GM23338 (cell line): ENCODE data around the gene NHLRC4. TPM values are rescaled to one million over a fixed set of nuclear protein-coding genes. Genes with fewer than 3 reads are reported as not detected.

ENCODE experiments used
- ATAC-seq: fragments of 200-7000 bp; cut with Tn5 transposase; 3 replicates; pipeline ENCODE4 v1.9.1; 2020
- DNase-seq: peaks from one replicate; pipeline ENCODE4 v3.0.0-alpha.2; 2015; ENCODE audit warnings: low spot score
- H2AFZ ChIP-seq: fragments of 200-600 bp; sonication (generic); 2 replicates; pipeline ENCODE4 v1.8.0; 2016; ENCODE audit warnings: antibody characterized with exemption, mild to moderate bottlenecking, moderate library complexity
- H3F3A ChIP-seq: fragments of 200-600 bp; sonication (generic); replicated peaks from 2 replicates; pipeline ENCODE4 v1.8.0; 2017; ENCODE audit warnings: antibody characterized with exemption, mixed run types, low read depth
- H3K27ac ChIP-seq: fragments of 200-600 bp; sonication (generic); 2 replicates; pipeline ENCODE4 v1.6.1; 2016; ENCODE audit warnings: low read depth
- H3K27me3 ChIP-seq: fragments of 200-600 bp; sonication (generic); 2 replicates; pipeline ENCODE4 v1.8.0; 2016; ENCODE audit warnings: mild to moderate bottlenecking, mixed run types, moderate library complexity; ENCODE audit not compliant: insufficient read depth
- H3K36me3 ChIP-seq: fragments of 200-600 bp; sonication (generic); 2 replicates; pipeline ENCODE4 v1.8.0; 2016; ENCODE audit warnings: mild to moderate bottlenecking; ENCODE audit not compliant: insufficient read depth
- H3K4me1 ChIP-seq: fragments of 200-600 bp; sonication (generic); 2 replicates; pipeline ENCODE4 v1.8.0; 2016; ENCODE audit warnings: mild to moderate bottlenecking, moderate library complexity; ENCODE audit not compliant: insufficient read depth
- H3K4me2 ChIP-seq: fragments of 200-600 bp; sonication (generic); 2 replicates; pipeline ENCODE4 v1.7.1; 2017; ENCODE audit warnings: mixed run types
- H3K4me3 ChIP-seq: fragments of 200-600 bp; sonication (generic); 2 replicates; pipeline ENCODE4 v1.6.1; 2016; ENCODE audit warnings: mixed run types
- H3K79me2 ChIP-seq: fragments of 200-600 bp; sonication (generic); replicated peaks from 2 replicates; pipeline ENCODE4 v1.8.0; 2017; ENCODE audit warnings: mild to moderate bottlenecking; ENCODE audit not compliant: insufficient read depth
- H3K9me2 ChIP-seq: fragments of 200-600 bp; sonication (generic); 2 replicates; pipeline ENCODE4 v1.8.0; 2017; ENCODE audit not compliant: insufficient read depth
- H4K20me1 ChIP-seq: fragments of 200-600 bp; sonication (generic); replicated peaks from 2 replicates; pipeline ENCODE4 v1.8.0; 2017; ENCODE audit warnings: mild to moderate bottlenecking; ENCODE audit not compliant: insufficient read depth
- H3K27ac Mint-ChIP-seq: 2 replicates; pipeline ENCODE4 v1.8.0; 2020; ENCODE audit warnings: inconsistent platforms, mild to moderate bottlenecking, moderate library complexity, mixed read lengths
- H3K27me3 Mint-ChIP-seq: 3 replicates; pipeline ENCODE4 v1.8.0; 2022; ENCODE audit warnings: low read depth, mild to moderate bottlenecking, moderate library complexity, mixed read lengths, inconsistent platforms; ENCODE audit not compliant: insufficient read depth, poor library complexity
- H3K36me3 Mint-ChIP-seq: 3 replicates; pipeline ENCODE4 v1.8.0; 2021; ENCODE audit warnings: low read depth, mild to moderate bottlenecking, inconsistent platforms, moderate library complexity, mixed read lengths
- H3K4me1 Mint-ChIP-seq: 3 replicates; pipeline ENCODE4 v1.8.0; 2020; ENCODE audit warnings: mild to moderate bottlenecking, inconsistent platforms, mixed read lengths
- H3K4me3 Mint-ChIP-seq: 3 replicates; pipeline ENCODE4 v1.8.0; 2021; ENCODE audit warnings: moderate library complexity, mild to moderate bottlenecking, inconsistent platforms, mixed read lengths
- H3K9me3 Mint-ChIP-seq: 3 replicates; pipeline ENCODE4 v1.8.0; 2020; ENCODE audit warnings: moderate library complexity, mild to moderate bottlenecking, inconsistent platforms, mixed read lengths
- CTCF ChIP-seq, 2 experiments: fragments of 200-600 bp in 1 of 2; sonication (generic) in 1 of 2; conservative IDR thresholded peaks; 2 replicates each; pipeline versions ENCODE4 v1.5.1 to v1.6.1; 2016 to 2017; ENCODE audit warnings: antibody characterized with exemption in 2 of 2, low read depth in 2 of 2, mild to moderate bottlenecking in 2 of 2, moderate library complexity in 1 of 2
- ETS1 ChIP-seq: IDR thresholded peaks from 2 replicates; pipeline ENCODE4 v1.6.1; 2016; ENCODE audit warnings: antibody characterized with exemption
- EZH2 ChIP-seq: fragments of 200-600 bp; sonication (generic); IDR thresholded peaks from one replicate; pipeline ENCODE4 v1.8.0; 2017; ENCODE audit warnings: antibody characterized with exemption, mild to moderate bottlenecking, low read depth; ENCODE audit not compliant: unreplicated experiment
- JUNB ChIP-seq: IDR thresholded peaks from one replicate; pipeline ENCODE4 v1.6.1; 2016; ENCODE audit warnings: antibody characterized with exemption; ENCODE audit not compliant: unreplicated experiment
- NANOG ChIP-seq: IDR thresholded peaks from 2 replicates; pipeline ENCODE4 v1.6.1; 2016; ENCODE audit warnings: antibody characterized with exemption, borderline replicate concordance
- POLR2AphosphoS5 ChIP-seq: IDR thresholded peaks from 2 replicates; pipeline ENCODE4 v1.6.1; 2016; ENCODE audit warnings: antibody characterized with exemption, low read depth
- REST ChIP-seq: IDR thresholded peaks from one replicate; pipeline ENCODE4 v1.6.1; 2018; ENCODE audit warnings: antibody characterized with exemption; ENCODE audit not compliant: unreplicated experiment
- STAT1 ChIP-seq: IDR thresholded peaks from one replicate; pipeline ENCODE4 v1.6.1; 2016; ENCODE audit warnings: antibody characterized with exemption; ENCODE audit not compliant: unreplicated experiment
- ZNF114 ChIP-seq: fragments of 250-450 bp; sonication (Bioruptor Pico); IDR thresholded peaks from 2 replicates; pipeline ENCODE4 v1.5.0; 2020; ENCODE audit warnings: mild to moderate bottlenecking, moderate library complexity
- ZNF331 ChIP-seq: fragments of 250-450 bp; sonication (Bioruptor Pico); IDR thresholded peaks from 2 replicates; pipeline ENCODE4 v1.5.0; 2020; ENCODE audit warnings: low read depth, mild to moderate bottlenecking, moderate library complexity
- polyA plus RNA-seq: library from polyadenylated mRNA; unstranded; fragments of >200 nt; fragmentation: Nextera tagmentation; extraction: Ambion mirVana; gene quantifications from 2 replicates; pipeline ENCODE4 v1.2.1, GENCODE V29; 2016
- total RNA-seq: library from RNA; depleted of rRNA; stranded (reverse); fragments of >200 nt; shearing (Covaris generic); gene quantifications from 2 replicates; pipeline ENCODE4 v1.2.3, GENCODE V29; 2014

Gene NHLRC4
- total and polyA plus RNA-seq, 2 experiments from 2014 or later = 0.47 to 0.80 TPM

- Histone ChIP-seq H4K20me1 (peaks cover 20% of the 10 kb centered on the region), H2AFZ (no peak overlapping the region), H3F3A (no peaks in the 10 kb centered on the region), H3K79me2 (peaks cover 53% of the 10 kb centered on the region), H3K4me1 (no peaks in the 10 kb centered on the region), H3K27me3 (no peaks in the 10 kb centered on the region), H3K4me2 (no peak overlapping the region), H3K27ac (no peak overlapping the region), H3K36me3 (no peaks in the 10 kb centered on the region), H3K4me3 (no peak overlapping the region), H3K9me2 (no peaks in the 10 kb centered on the region)
- H3K36me3 Mint-ChIP-seq = peaks cover 6% of the 10 kb centered on the region
- DNase-seq (no peak), ATAC-seq (peak; percentile 18)
- no peaks in the 10 kb centered on the region for H3K4me1 Mint-ChIP-seq
- H3K9me3 Mint-ChIP-seq = peaks cover 4% of the 10 kb centered on the region; the same call in 1 of the 3 replicates
- H3K27ac Mint-ChIP-seq = no peak overlapping the region
- no peak for TF ChIP-seq REST
- no peak for TF ChIP-seq JUNB
- no peak for TF ChIP-seq ZNF331 (CRISPR knock-in tag)
- TF ChIP-seq STAT1 = no peak
- peak in 1 of 2 experiments; percentile 31; a peak in 2 of 4 replicates for TF ChIP-seq CTCF (conservative IDR thresholded peaks at IDR 0.05; ENCODE audit: low read depth in 2 of 2)
- H3K4me3 Mint-ChIP-seq = no peak overlapping the region
- H3K27me3 Mint-ChIP-seq = no peaks in the 10 kb centered on the region
Measured at GRCh38 chr16:537415-538335, 29.1 kb upstream of the NHLRC4 start.

GRCh38 chr16:539901-540530 is 26.8 kb upstream of the NHLRC4 start:
- Mint-ChIP-seq H3K27ac (no peak overlapping the region), H3K9me3 (peaks cover 4% of the 10 kb centered on the region; the same call in 1 of the 3 replicates), H3K4me1 (no peaks in the 10 kb centered on the region), H3K27me3 (peaks cover 2% of the 10 kb centered on the region), H3K4me3 (no peak overlapping the region), H3K36me3 (peaks cover 6% of the 10 kb centered on the region)
- Histone ChIP-seq H3K79me2 (peaks cover 43% of the 10 kb centered on the region), H4K20me1 (peaks cover 8% of the 10 kb centered on the region; the same call in 1 of the 2 replicates), H3K9me2 (no peaks in the 10 kb centered on the region), H3K27ac (no peak overlapping the region), H3K27me3 (no peaks in the 10 kb centered on the region), H2AFZ (no peak overlapping the region), H3F3A (no peaks in the 10 kb centered on the region), H3K36me3 (no peaks in the 10 kb centered on the region), H3K4me3 (no peak overlapping the region), H3K4me2 (no peak overlapping the region), H3K4me1 (no peaks in the 10 kb centered on the region)
- ATAC-seq (no peak), DNase-seq (no peak)
- no peak for TF ChIP-seq ZNF331 (CRISPR knock-in tag)
- TF ChIP-seq STAT1 = no peak
- no peak for TF ChIP-seq NANOG
- TF ChIP-seq EZH2 = no peak
- no peak for TF ChIP-seq POLR2AphosphoS5
- TF ChIP-seq REST = no peak
- TF ChIP-seq ETS1 = no peak
- no peak for TF ChIP-seq ZNF114 (CRISPR knock-in tag)
